Brain pericyte (primary cell): ENCODE data around the gene NCBP3.

Experiments
- DNase-seq: peaks from one replicate; pipeline ENCODE4 v3.0.0-alpha.2; 2012; ENCODE audit warnings: low read depth, low spot score

Gene NCBP3

DNA sequence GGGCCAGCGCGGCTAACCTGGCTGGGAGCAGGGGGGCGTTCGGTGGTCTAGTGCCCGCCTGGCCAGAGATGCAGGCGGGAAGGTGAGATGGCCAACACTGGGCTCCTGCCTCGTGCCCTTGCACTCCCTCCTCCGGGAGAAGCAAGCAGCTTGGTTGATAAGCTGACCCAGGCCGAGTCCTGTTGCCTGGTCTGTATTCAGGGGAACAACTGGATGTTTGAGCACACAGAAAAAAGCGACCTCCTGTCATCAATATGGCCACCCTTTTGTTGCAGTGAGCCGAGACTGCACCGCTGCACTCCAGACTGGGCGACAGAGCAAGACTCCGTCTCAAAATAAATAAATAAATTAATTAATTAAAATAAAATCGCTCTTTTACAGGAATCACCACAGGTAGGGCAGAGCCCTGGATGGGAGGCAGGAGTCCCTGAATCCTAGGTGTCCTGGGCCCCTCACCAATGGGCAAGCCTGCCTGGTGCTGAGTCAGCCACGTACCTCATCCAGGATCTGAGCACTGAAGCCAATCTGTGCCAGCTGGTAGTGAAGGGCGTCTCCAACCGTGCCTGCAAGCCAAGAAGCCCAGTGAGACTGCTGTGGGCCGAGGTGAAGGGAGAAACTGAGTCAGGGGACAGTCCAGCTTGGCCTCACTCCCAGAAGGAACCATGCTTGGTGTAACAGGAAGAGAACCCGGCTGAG lies 90.6 kb downstream of the NCBP3 start:
- no peak for DNase-seq

DNA sequence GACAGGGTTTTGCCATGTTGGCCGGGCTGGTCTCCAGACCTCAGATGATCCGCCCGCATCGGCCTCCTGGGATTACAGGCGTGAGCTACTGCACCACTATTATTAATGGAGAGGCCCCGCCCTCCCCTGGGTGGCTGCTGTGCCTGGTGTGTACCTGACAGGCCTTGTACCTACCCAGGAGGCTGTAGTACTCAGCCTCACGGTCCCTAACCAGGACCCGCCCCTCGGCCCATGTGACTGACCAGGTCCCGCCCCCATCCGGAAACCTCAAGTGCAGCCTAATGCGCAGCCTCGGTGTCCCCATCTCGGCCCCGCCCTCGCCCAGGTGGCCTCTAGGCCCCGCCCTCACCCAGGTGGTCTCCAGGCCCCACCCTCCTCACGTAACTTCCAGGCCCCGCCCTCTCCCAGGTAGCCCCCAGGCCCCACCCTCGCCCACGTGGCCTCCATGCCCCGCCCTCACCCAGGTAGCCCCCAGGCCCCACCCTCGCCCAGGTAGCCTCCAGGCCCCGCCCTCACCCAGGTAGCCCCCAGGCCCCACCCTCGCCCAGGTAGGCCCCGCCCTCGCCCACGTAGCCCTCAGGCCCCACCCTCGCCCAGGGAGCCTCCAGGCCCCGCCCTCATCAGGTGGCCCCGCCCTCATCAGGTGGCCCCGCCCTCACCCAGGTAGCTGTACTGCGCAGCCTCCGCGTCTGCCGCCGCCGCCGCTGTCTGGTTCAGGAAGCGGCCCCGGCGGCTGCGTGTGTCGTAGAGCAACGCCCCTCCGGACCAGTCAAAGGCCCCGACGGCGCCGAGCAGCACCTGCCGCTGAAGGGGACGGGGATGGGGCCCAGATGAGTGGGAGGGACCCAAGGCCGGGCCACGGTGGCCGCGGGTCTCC lies 91.3 kb downstream of the NCBP3 start:
- no peak for DNase-seq

DNA sequence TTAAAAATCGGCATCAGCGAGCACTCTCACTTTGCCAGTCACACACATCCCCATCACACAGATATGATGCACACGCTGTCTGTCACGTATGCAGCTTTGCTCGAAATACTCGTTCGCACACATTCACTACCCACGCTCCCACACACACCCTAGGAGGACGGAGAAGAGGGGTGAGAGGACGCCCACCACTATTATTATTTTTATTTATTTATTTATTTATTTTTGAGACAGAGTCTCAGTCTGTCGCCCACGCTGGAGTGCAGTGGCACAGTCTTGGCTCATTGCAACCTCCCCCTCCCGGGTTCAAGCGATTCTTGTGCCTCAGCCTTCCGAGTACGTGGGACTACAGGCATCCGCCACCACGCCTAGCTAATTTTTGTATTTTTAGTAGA lies 92.0 kb downstream of the NCBP3 start:
- no peak for DNase-seq

DNA sequence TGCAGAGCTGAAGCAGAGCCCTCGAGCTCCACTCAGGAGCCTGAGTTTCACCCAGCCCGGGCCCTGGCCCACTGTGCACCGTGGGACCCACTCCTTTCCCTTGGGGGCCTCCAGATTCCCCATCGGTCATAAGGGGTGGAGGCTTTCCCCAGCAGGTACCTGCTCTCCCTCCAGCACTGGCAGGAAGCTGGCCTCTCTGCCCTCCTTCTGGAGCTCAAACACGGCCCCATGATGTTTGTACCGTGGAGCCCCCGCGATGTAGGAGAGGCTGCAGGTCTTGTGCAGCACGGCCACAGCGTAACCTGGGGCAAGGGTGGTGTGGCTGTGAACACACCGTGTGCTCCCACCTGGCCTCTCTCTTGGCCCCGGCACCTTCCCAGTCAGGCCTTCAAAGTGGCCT lies 92.4 kb downstream of the NCBP3 start:
- no peak for DNase-seq
